ENCODE data around the gene LOC128125822.

The LOC128125822 gene

DNA sequence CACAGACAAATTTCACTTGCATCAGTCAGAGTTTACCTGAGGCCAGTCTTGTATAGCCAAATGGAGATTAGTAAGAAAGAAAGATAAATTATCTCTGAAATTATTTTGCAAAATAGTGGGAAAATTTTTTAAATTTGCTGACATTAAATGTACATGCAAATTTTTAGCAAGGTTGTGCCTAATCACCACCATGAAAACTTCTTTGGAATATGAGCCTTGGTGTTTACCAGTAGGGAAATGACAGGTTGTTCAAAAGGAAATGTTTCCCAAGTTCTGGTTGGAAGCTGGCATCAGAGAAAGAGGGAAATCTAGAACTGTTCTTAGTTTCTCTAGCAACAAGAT, 34.4 kb upstream of the LOC128125822 start:
- TF ChIP-seq POLR2A (IDR thresholded peaks at IDR 0.05) (no peak), CTCF (IDR thresholded peaks at IDR 0.05) (no peak)
- DNase-seq (ENCODE audit: low spot score in 2 of 2), result no peak

GRCh38 chr6:63538550-63538949, 33.7 kb upstream of the LOC128125822 start:
- 59 to 71% methylated on average over 1 of the region's 1 CpG for WGBS, 2 donors
- no peak for DNase-seq (ENCODE audit: low spot score in 2 of 2)
- H3K4me3 ChIP-seq (ENCODE audit: low read depth, poor library complexity, severe bottlenecking), result no peak overlapping the region
- intact Hi-C loops (cut with DNase I; ENCODE audit: low total_unique reads), result no loop called here
- TF ChIP-seq CTCF (IDR thresholded peaks at IDR 0.05) (no peak), POLR2A (IDR thresholded peaks at IDR 0.05) (no peak)

More for the DNA sequence above, 34.4 kb upstream of the LOC128125822 start:
- H3K4me3 ChIP-seq (ENCODE audit: low read depth, poor library complexity, severe bottlenecking), result no peak overlapping the region
- intact Hi-C loops (cut with DNase I; ENCODE audit: low total_unique reads), result no loop called here

DNA sequence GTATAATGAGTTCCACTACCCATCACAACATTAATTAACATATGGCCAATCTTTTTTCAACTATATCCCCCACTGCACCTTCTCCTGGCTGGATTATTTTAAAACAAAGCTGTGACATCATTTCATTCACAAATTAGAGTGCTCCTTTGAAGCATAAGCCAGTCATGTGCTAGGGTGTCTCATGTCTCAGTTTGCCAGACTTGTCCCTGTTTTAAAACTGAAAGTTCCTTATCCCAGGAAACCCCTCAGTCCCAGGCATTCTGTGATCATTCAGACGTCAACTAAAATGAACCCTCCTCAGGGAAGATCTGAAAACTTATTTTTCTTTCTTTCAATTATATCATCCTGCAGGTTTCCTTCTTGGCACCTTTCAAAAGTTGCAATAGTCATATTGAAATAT, 29.3 kb upstream of the LOC128125822 start:
- H3K4me3 ChIP-seq (ENCODE audit: low read depth, poor library complexity, severe bottlenecking), result no peak overlapping the region
- 66 to 74% methylated on average over 1 of the region's 1 CpG for WGBS, 2 donors
- intact Hi-C loops (cut with DNase I; ENCODE audit: low total_unique reads), result no loop called here
- TF ChIP-seq POLR2A (IDR thresholded peaks at IDR 0.05) (no peak), CTCF (IDR thresholded peaks at IDR 0.05) (no peak)
- DNase-seq (ENCODE audit: low spot score in 2 of 2), result no peak

DNA sequence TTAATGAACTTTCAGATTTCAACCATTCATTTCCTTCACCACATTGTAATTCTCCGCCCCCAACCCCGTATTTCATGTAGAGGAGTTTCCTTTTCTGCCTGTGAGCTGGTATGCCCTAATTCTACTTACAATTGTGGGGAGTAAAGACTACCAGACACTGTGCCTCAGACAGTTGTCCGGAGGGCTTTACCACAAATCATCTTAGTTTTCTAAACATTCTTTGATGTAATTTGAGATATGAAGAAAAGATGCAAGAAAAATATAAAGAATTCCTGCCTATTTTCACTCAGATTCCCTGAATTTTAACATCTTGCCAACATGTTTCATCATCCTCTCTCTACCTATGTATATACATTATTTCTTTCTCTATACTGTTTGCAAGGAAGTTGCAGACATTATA, 28.3 kb upstream of the LOC128125822 start:
- intact Hi-C loops (cut with DNase I; ENCODE audit: low total_unique reads), result no loop called here
- H3K4me3 ChIP-seq (ENCODE audit: low read depth, poor library complexity, severe bottlenecking), result no peak overlapping the region
- 53 to 58% methylated on average over 3 of the region's 3 CpGs for WGBS, 2 donors
- DNase-seq (ENCODE audit: low spot score in 2 of 2), result no peak
- no peak for TF ChIP-seq CTCF (IDR thresholded peaks at IDR 0.05)
- no peak for TF ChIP-seq POLR2A (IDR thresholded peaks at IDR 0.05)

DNA sequence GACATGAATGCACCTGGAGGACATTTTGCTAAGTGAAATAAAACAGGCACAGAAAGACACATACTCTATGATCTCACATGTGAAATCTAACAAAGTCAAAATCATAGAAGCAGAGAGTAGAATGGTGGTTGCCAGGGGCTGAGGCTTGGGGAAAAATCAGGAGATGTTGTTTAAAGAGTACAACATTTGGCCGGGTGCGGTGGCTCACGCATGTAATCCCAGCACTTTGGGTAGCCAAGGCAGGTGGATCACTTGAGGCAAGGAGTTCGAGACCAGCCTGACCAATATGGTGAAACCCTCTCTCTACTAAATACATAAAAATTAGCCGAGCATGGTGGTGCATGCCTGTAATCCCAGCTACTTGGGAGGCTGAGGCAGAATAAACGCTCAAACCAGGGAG, 26.0 kb upstream of the LOC128125822 start:
- no peak for TF ChIP-seq CTCF (IDR thresholded peaks at IDR 0.05)
- no peak for TF ChIP-seq POLR2A (IDR thresholded peaks at IDR 0.05)
- intact Hi-C loops (cut with DNase I; ENCODE audit: low total_unique reads), result no loop called here
- H3K4me3 ChIP-seq (ENCODE audit: low read depth, poor library complexity, severe bottlenecking), result no peak overlapping the region
- DNase-seq (ENCODE audit: low spot score in 2 of 2), result no peak
- WGBS, 2 donors, result 93 to 95% methylated on average over 6 of the region's 6 CpGs

DNA sequence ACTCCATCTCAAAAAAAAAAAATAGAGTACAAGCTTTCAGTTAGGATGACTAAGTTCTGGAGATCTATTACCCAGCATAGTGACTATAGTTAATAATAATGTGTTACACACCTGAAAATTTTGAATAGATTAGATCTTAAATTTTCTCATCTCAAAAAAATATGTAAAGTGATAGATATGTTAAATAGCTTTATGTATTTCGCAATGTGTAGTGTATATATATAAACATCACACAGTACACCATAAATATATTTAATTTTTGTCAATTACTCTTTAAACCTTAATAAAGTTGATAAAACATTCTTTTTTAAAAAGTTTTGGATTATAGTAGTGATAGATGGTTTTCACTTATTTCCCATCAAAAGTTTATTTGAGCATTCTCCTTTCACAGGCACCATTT, 25.6 kb upstream of the LOC128125822 start:
- intact Hi-C loops (cut with DNase I; ENCODE audit: low total_unique reads), result no loop called here
- WGBS, 2 donors, result 84 to 87% methylated on average over 1 of the region's 1 CpG
- DNase-seq (ENCODE audit: low spot score in 2 of 2), result no peak
- no peak for TF ChIP-seq CTCF (IDR thresholded peaks at IDR 0.05)
- no peak for TF ChIP-seq POLR2A (IDR thresholded peaks at IDR 0.05)
- H3K4me3 ChIP-seq (ENCODE audit: low read depth, poor library complexity, severe bottlenecking), result no peak overlapping the region

All from lower leg skin (tissue), 4 donors.